HG02798 (cell line): ENCODE results near the gene LIAS.

Source experiments
- ATAC-seq: cut with Tn5 transposase; IDR thresholded peaks from one replicate; pipeline ENCODE4 v1.9.1; 2021; ENCODE audit warnings: mild to moderate bottlenecking; ENCODE audit not compliant: unreplicated experiment, poor library complexity

LIAS gene

DNA sequence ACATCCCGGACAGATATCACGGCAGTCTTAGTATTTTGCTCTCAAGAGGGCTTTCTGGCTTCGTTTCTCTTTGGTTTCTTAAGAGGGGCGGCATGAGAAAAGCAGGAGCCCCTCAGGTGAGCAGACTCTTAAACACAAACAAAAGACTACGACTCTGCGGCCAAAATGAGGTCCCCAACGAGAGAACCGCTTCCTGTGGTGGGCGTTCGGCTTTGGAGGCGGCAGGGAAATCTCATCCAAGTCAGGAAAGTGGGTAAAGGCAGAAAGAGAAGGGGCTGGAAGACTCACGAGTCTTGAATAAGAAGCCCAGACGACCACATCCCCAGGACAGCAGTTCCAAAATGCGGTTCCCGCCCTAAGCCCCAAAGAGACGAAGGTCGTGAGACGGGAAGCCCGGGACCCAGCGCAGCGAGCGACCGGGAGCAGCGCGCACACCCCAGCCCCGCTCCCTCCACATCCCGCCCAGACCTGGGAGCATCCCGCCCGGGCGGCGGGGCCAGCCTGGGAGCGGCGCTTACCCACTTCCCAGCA lies 68.0 kb downstream of the LIAS start:
- no peak for ATAC-seq

DNA sequence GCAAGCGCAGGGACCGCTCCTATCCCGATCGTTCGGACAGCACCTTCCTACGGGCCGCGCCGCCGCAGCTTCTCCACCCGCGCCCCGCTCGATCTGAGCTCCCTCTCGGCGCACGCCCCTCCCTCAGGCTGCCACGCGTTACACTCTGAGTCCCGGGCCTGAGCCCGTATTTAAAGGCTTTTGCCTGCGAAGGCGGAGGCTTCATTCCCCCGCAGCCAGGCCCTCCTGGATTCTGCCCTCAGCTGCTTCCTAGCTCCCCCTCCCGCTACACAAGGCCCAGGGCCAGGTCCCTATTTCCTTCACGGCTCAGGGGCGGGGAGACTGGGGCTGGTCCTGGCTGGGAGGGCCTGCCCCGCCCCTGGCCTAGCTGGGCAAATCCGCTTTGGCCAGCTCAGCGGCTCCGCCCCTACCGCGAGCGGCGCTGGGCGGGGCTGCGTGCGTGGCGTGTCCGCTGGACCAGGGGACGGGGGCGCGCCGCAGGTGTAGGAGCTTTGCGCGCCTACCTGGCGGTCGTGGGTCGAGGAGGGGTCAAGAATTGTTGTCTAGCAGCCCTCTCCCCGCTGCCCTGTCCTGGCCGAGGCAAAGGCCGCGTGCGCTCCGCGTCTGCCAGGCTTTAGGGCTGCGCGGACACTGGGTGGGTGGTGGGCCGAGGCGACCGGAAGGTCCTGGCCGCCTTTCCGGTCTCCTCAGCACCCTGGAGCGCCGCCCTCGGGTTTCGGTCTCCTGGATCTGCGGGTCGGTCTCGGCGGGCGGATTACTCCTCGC lies 68.6 kb downstream of the LIAS start, which contains the start of gene UGDH:
Gene UGDH (minus strand): TSS at position 144 of the 765 bp plus-strand sequence. CDS start 5,927 bp downstream, outside the sequence.
- ATAC-seq = peak; percentile 96

DNA sequence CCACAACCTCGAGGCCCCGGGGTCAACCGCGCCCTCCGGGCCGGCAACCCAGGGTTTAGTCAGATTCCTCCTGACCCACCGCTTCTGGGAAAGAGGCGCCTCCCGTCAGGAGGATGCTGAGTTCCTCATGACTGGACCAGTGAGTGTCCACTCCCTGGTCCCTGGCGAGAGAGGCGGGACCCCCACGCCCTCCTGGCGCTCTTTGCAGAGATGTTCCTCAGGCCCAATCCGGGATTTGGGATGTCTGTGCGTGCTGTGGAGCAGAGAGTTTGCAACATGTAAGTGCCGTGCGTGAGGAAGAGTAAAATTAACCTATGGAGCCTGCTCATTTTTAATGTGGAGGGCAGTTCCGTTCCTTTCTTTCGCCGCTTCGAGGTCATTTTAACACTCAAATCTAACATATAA lies 69.2 kb downstream of the LIAS start:
- ATAC-seq = no peak
